Esophagus (tissue), 2 donors: ENCODE data around the gene STK38. TPM values are rescaled to one million over a fixed set of nuclear protein-coding genes. Genes with fewer than 3 reads are reported as not detected.

Source experiments
- H3K27ac ChIP-seq, 2 donors: one replicate each; pipeline ENCODE4 v1.5.1; 2013; ENCODE audit warnings: low read depth in 2 of 2, mild to moderate bottlenecking in 2 of 2, inconsistent platforms in 1 of 2, low read length in 1 of 2, moderate library complexity in 1 of 2
- H3K27me3 ChIP-seq, 2 donors: one replicate each; pipeline ENCODE4 v1.6.1; 2013; ENCODE audit warnings: low read length in 2 of 2, control low read depth in 1 of 2, mild to moderate bottlenecking in 1 of 2; ENCODE audit not compliant: insufficient read depth in 2 of 2, control insufficient read depth in 1 of 2
- H3K36me3 ChIP-seq, 2 donors: one replicate each; pipeline ENCODE4 v1.6.1; 2013; ENCODE audit warnings: low read length in 1 of 2; ENCODE audit not compliant: control insufficient read depth in 2 of 2, insufficient read depth in 2 of 2
- H3K4me1 ChIP-seq, 2 donors: one replicate each; pipeline ENCODE4 v1.6.1; 2013; ENCODE audit warnings: low read length in 1 of 2; ENCODE audit not compliant: control insufficient read depth in 2 of 2, insufficient read depth in 2 of 2
- H3K4me3 ChIP-seq, 2 donors: one replicate each; pipeline ENCODE4 v1.5.1; 2013; ENCODE audit warnings: low read length in 2 of 2, mild to moderate bottlenecking in 2 of 2, low read depth in 1 of 2, moderate library complexity in 1 of 2
- H3K9me3 ChIP-seq, 2 donors: one replicate each; pipeline ENCODE4 v1.6.1; 2013; ENCODE audit warnings: mild to moderate bottlenecking in 2 of 2, low read depth in 1 of 2, low read length in 1 of 2, moderate library complexity in 1 of 2; ENCODE audit not compliant: control insufficient read depth in 2 of 2, insufficient read depth in 1 of 2
- WGBS, 2 donors: extraction: QIAGEN DNeasy Blood & Tissue Kit; methylation state at CpG; one replicate each; pipeline ENCODE4 v1.1.7; 2013; 5-methylcytosine and 5-hydroxymethylcytosine counted together
- polyA plus RNA-seq, 2 donors: library from polyadenylated mRNA; stranded (reverse); fragments of 200-250 nt; gene quantifications; one replicate each; pipeline ENCODE4 v1.2.3, GENCODE V29; 2013
- donor health status: healthy with polysubstance abuse.
- donor health status: Bipolar disorder and iron deficiency.

Gene STK38
- polyA plus RNA-seq, 2 donors = 24.0 to 32.2 TPM

DNA sequence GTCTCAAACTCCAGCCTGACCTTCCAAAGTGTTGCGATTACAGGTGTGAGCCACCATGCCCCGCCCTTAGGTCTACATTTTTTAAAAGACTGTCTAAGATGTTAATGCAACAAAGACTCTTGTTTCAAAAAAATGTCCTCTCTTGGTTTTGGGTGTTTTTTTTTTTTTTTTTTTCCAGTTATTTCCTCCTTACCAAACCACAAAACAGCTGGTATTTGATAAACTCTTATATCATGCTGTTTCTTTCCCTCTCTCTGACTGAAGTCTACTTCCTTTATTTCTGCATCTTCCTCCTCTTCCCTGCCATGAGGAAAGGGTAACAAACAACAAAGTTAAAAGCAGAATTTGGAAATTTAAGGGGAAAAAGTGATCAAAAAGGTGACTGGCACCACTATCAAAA, 21.2 kb downstream of the STK38 start:
- Histone ChIP-seq H3K27me3 (no peaks in the 10 kb centered on the region), H3K27ac (peak overlapping the region in 1 of 2 donors; percentile 12), H3K4me1 (no peaks in the 10 kb centered on the region), H3K4me3 (no peak overlapping the region), H3K9me3 (no peaks in the 10 kb centered on the region), H3K36me3 (peaks cover 2 to 6% of the 10 kb centered on the region in 2 donors)
- WGBS, 2 donors = 90 to 92% methylated on average over 2 of the region's 2 CpGs

DNA sequence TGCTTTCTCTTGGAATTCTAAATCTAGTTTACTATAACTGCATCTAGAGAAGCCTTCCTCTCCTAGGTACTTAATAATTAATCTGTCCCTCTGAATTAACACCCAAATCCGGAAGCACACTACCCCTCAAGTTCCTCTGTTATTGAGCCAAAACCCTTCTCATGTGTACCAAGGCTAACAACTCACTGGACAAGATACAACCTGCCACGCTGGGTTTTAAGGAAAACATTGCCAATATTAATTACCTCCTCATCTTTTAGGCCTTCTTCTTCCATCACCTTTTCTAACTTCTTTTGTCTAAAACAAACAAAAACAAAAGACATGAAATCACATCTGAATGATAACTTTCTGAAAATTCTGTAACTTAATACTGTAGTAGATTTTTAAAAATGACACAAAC, 21.9 kb downstream of the STK38 start:
- Histone ChIP-seq H3K9me3 (no peaks in the 10 kb centered on the region), H3K4me3 (no peak overlapping the region), H3K27ac (no peak overlapping the region), H3K27me3 (no peaks in the 10 kb centered on the region), H3K4me1 (no peaks in the 10 kb centered on the region), H3K36me3 (peaks cover 2 to 8% of the 10 kb centered on the region in 2 donors)
- WGBS, 2 donors = 48 to 52% methylated on average over 2 of the region's 2 CpGs

DNA sequence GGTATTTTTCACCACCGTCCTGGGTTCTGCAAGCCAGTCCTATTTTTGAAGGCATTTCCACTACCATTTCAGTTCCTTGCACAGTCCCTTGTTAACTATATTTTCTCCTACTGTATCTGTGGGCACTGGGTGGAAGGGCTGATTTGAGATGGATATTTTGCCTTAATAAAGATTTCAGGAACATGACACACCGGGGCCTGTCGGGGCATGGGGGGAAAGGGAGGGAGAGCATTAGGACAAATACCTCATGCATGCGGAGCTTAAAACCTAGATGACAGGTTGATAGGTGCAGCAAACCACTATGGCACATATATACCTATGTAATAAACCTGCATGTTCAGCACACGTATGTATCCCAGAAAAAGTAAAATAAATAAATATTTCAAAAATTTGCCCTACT, 22.4 kb downstream of the STK38 start:
- no peaks in the 10 kb centered on the region for H3K4me1 ChIP-seq
- no peak overlapping the region for H3K4me3 ChIP-seq
- no peak overlapping the region for H3K27ac ChIP-seq
- no peaks in the 10 kb centered on the region for H3K9me3 ChIP-seq
- 70 to 83% methylated on average over 5 of the region's 5 CpGs for WGBS, 2 donors
- H3K36me3 ChIP-seq = peaks cover 2 to 8% of the 10 kb centered on the region in 2 donors
- H3K27me3 ChIP-seq = no peaks in the 10 kb centered on the region

DNA sequence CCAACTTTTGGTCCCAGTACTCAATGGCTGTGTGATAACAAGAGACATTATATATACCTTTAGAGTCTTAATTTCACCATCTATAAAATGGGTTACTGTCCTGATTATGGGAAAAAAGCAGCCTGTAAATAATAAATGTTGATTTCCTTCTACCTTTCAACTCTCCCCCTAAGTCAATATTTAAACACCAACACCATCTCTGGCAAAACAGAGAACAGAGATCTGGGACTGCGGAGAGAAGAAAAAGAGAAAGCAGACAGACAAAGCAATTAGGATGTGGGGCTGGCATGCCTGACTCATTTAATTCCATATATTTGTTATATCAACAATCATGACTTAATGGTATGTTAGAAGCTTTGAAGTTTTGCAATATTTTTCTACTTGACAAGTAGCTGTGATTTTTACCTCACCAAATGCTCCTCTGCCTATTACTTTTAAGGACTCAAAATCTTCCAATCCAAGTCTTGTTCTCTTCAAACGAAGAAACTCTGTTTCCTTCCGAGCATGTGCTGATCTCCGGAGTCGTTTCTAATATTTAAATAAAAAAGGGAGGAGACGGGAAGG, 23.3 kb downstream of the STK38 start:
- 81% methylated on average over 6 of the region's 6 CpGs for WGBS, 2 donors
- H3K27ac ChIP-seq = no peak overlapping the region
- H3K36me3 ChIP-seq = peaks cover 4 to 8% of the 10 kb centered on the region in 2 donors
- H3K9me3 ChIP-seq = no peaks in the 10 kb centered on the region
- H3K4me3 ChIP-seq = no peak overlapping the region
- no peaks in the 10 kb centered on the region for H3K4me1 ChIP-seq
- H3K27me3 ChIP-seq = no peaks in the 10 kb centered on the region

DNA sequence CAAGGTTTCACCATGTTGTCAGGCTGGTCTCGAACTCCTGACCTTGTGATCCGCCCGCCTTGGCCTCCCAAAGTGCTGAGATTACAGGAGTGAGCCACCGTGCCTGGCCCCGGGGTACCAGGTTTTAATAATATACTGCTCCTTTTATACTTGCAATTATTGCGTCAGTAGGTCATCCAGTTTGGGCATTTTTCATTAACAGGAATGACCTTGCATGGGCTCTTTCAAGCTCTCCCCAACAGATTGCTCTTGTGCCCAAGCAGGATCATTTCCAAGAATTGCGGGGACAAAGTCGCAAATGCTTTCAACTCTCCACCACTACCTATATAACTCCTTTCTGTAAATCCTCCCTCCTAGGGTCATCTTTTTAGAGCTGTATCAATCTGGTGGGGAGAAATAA, 23.8 kb downstream of the STK38 start:
- Histone ChIP-seq H3K27me3 (no peaks in the 10 kb centered on the region), H3K36me3 (peaks cover 6 to 8% of the 10 kb centered on the region in 2 donors), H3K4me3 (no peak overlapping the region), H3K4me1 (no peaks in the 10 kb centered on the region), H3K27ac (no peak overlapping the region), H3K9me3 (no peaks in the 10 kb centered on the region)
- WGBS, 2 donors = 96 to 97% methylated on average over 8 of the region's 8 CpGs

DNA sequence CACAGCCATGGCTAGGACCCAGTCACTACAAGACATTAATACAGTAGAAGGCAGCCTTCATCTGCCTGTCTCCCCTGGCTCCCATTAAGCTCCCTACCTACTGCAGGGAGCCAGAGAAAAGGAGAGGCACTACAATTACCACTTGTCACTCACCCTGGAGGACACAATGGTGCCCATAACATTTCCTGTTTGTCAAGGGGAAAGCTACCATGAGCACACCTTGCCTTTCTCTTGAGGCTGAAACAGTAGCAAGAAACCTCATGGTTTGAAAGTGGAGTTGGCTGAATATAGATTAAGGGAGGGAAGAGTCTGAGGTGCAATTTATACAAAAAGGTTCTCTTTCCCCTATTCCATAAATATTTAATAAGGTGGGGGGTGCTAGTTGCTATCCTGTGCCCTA, 27.9 kb downstream of the STK38 start:
- Histone ChIP-seq H3K27ac (no peak overlapping the region), H3K27me3 (no peaks in the 10 kb centered on the region), H3K36me3 (peaks cover 6 to 11% of the 10 kb centered on the region in 2 donors), H3K9me3 (no peaks in the 10 kb centered on the region), H3K4me3 (no peak overlapping the region), H3K4me1 (peaks cover 0 to 3% of the 10 kb centered on the region in 2 donors)

DNA sequence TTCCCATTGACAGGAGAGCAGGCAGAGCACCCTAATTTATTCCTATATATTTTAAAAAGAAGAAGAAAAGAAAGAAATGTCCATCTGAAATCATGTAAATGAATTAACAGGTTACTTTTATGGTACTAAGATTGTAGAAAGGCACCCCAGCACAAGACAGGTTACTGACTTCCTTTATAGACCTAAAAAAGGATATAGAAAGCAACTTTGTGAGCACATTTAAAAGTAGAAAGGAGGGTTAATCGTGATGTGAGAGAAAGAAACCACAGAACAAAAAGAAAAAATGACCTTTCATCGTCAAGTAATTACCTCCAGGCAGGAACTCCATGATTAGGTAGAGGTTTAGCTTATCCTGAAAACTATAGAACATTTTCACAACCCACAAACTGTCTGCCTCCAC, 29.9 kb downstream of the STK38 start:
- Histone ChIP-seq H3K9me3 (no peaks in the 10 kb centered on the region), H3K27ac (no peak overlapping the region), H3K27me3 (no peaks in the 10 kb centered on the region), H3K36me3 (peaks cover 3 to 11% of the 10 kb centered on the region in 2 donors), H3K4me1 (peaks cover 0 to 3% of the 10 kb centered on the region in 2 donors), H3K4me3 (no peak overlapping the region)
- WGBS, 2 donors = 60 to 71% methylated on average over 2 of the region's 2 CpGs

DNA sequence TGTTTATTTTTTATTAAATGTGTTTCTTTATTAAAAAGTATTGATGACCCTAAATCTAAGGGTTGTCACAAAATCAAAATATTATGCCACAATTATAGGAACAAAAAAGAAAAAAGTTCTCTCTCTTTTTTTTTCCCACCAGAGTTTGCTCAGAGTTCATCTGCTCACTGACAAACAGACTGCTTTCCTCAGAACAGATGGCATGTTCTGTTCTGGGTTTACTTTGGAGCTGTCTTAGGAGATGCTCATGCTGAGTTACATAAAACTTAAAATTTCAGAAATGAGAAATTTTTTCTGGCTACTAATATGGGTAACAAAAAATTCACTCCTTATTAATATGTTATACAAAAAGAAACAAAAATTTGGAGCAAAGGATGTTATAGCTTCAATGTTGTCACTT, 30.3 kb downstream of the STK38 start:
- no peak overlapping the region for H3K4me3 ChIP-seq

DNA sequence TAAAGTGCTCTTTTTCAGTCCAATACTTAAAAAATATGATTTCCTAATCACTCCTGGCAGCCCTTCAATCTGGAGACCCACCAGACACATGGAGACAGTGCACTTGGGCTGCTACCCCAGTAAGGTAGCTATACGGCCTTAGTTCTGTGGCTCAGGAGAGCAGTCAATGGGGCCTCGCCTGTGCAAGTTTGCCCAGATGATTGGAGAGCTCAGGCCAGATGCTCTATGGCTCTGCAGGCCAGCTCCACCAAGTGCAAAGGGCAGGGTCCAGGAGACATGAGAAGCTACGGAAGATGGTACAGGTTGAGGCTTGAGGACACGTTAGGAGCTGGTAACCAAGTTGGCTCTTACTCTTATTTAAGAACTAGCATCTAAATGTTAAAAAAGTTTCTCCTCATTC, 30.7 kb downstream of the STK38 start:
- no peaks in the 10 kb centered on the region for H3K27me3 ChIP-seq
- peaks cover 0 to 3% of the 10 kb centered on the region in 2 donors for H3K4me1 ChIP-seq
- no peaks in the 10 kb centered on the region for H3K9me3 ChIP-seq
- peaks cover 3 to 10% of the 10 kb centered on the region in 2 donors for H3K36me3 ChIP-seq
- H3K27ac ChIP-seq = no peak overlapping the region
- 65 to 66% methylated on average over 4 of the region's 4 CpGs for WGBS, 2 donors
- H3K4me3 ChIP-seq = no peak overlapping the region

More for the DNA sequence above, 30.3 kb downstream of the STK38 start:
- Histone ChIP-seq H3K27me3 (no peaks in the 10 kb centered on the region), H3K4me1 (peaks cover 0 to 3% of the 10 kb centered on the region in 2 donors), H3K9me3 (no peaks in the 10 kb centered on the region), H3K27ac (no peak overlapping the region), H3K36me3 (peaks cover 3 to 10% of the 10 kb centered on the region in 2 donors)

DNA sequence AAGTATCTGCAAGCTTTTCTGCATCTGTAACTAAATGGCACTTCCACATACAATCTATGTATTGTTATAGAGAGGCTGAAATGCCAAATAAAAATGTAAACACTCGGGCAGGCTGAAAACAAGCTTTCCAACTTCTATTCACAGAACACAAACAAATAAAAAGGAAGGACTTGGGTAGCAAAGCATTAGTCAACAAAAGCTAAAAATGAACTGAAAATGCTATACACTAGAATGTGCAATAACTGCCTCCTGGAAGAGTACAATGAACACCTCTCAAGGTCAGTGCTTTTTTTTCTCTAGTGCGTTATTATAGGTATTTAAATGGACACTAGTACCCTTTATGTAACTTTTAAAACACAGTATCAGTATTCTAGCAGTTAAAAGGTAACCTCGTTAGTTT, 31.4 kb downstream of the STK38 start:
- H3K36me3 ChIP-seq = peaks cover 3 to 10% of the 10 kb centered on the region in 2 donors
- 54 to 68% methylated on average over 3 of the region's 3 CpGs for WGBS, 2 donors
- no peak overlapping the region for H3K4me3 ChIP-seq
- H3K27me3 ChIP-seq = no peaks in the 10 kb centered on the region
- H3K9me3 ChIP-seq = no peaks in the 10 kb centered on the region
- no peak overlapping the region for H3K27ac ChIP-seq
- H3K4me1 ChIP-seq = peaks cover 0 to 3% of the 10 kb centered on the region in 2 donors
